WTC11 (cell line): ENCODE data around the gene NEMP2.

Experiments
- ATF3 ChIP-seq: sonication (generic); formaldehyde crosslinking; conservative IDR thresholded peaks from 2 replicates; pipeline ENCODE4 v1.8.1; 2022; ENCODE audit warnings: mild to moderate bottlenecking, missing genetic modification reagents
- CREB1 ChIP-seq: sonication (generic); formaldehyde crosslinking; IDR thresholded peaks from 2 replicates; pipeline ENCODE4 v1.8.0; 2023; ENCODE audit warnings: mild to moderate bottlenecking, missing genetic modification reagents
- ESRRA ChIP-seq: sonication (generic); formaldehyde crosslinking; IDR thresholded peaks from 2 replicates; pipeline ENCODE4 v1.8.1; 2022; ENCODE audit warnings: mild to moderate bottlenecking, missing genetic modification reagents, borderline replicate concordance
- FOXP1 ChIP-seq: sonication (generic); formaldehyde crosslinking; IDR thresholded peaks from 2 replicates; pipeline ENCODE4 v1.8.0; 2022; ENCODE audit warnings: missing genetic modification reagents, mild to moderate bottlenecking, moderate library complexity, borderline replicate concordance
- NR1H2 ChIP-seq: sonication (generic); formaldehyde crosslinking; IDR thresholded peaks from 2 replicates; pipeline ENCODE4 v1.9.0; 2021; ENCODE audit warnings: mild to moderate bottlenecking, moderate library complexity, missing genetic modification reagents
- SP1 ChIP-seq: sonication (generic); formaldehyde crosslinking; conservative IDR thresholded peaks from 2 replicates; pipeline ENCODE4 v1.8.1; 2022; ENCODE audit warnings: missing genetic modification reagents
- USF2 ChIP-seq: sonication (generic); formaldehyde crosslinking; IDR thresholded peaks from 2 replicates; pipeline ENCODE4 v1.8.1; 2023; ENCODE audit warnings: mild to moderate bottlenecking, missing genetic modification reagents, moderate library complexity
- ZNF512 ChIP-seq: sonication (generic); formaldehyde crosslinking; IDR thresholded peaks from 2 replicates; pipeline ENCODE4 v1.8.1; 2022; ENCODE audit warnings: missing genetic modification reagents, borderline replicate concordance
- TF ChIP-seq, protein P1 (sequence below): fragments of 200-600 bp; IDR thresholded peaks from 2 replicates; pipeline ENCODE4 v1.8.0; 2022; ENCODE audit warnings: antibody characterized with exemption
- TF ChIP-seq, protein P2 (sequence below): sonication (generic); formaldehyde crosslinking; IDR thresholded peaks from 2 replicates; pipeline ENCODE4 v1.8.0; 2022; ENCODE audit warnings: mild to moderate bottlenecking, missing genetic modification reagents
- TF ChIP-seq, protein P3 (sequence below): sonication (generic); formaldehyde crosslinking; IDR thresholded peaks from 2 replicates; pipeline ENCODE4 v1.8.1; 2022; ENCODE audit warnings: low read depth, mild to moderate bottlenecking, moderate library complexity, missing genetic modification reagents, borderline replicate concordance

DNA sequence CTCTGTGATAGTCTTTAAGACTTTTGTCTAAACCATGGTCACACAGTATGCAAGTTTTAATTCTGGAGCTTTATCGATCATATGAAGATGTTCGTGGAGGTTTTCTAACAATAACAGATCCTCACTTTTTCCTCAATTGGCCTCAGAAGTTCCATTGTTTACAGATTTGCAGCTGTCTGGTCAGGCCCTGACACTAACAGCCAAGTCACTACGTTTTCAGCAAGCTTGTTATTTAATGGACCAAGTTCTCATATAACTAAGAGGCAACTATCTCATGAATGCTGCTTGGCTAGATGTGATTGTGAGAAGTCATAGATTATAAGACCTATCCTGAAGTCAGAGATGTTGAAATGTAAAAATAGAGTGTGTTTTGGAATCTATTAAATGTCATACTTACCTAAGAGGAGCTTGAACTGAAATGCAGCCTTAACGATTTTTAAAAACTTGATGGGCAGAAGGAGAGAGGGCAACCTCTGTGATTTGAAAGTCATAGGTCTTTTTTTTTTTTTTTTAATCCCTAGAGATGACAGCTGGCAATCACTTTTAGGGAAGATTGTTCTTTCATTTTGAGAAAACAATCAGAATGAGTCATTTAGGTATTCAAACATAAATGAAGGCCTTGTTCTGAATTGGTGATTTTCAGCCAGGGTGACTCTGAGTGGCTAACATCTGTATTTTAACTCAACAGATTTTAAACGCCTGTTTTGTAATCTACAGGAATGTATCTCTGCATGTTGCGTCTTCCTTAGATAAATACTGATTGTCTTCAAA, 48.4 kb upstream of the NEMP2 start:
- TF ChIP-seq NR1H2 (CRISPR knock-in tag) (no peak), ESRRA (no peak), CREB1 (CRISPR knock-in tag) (no peak), USF2 (CRISPR knock-in tag) (no peak), ATF3 (CRISPR knock-in tag) (no peak), SP1 (CRISPR knock-in tag) (no peak), ZNF512 (CRISPR knock-in tag) (no peak), FOXP1 (CRISPR knock-in tag) (no peak)
- TF ChIP-seq, protein P1, sequence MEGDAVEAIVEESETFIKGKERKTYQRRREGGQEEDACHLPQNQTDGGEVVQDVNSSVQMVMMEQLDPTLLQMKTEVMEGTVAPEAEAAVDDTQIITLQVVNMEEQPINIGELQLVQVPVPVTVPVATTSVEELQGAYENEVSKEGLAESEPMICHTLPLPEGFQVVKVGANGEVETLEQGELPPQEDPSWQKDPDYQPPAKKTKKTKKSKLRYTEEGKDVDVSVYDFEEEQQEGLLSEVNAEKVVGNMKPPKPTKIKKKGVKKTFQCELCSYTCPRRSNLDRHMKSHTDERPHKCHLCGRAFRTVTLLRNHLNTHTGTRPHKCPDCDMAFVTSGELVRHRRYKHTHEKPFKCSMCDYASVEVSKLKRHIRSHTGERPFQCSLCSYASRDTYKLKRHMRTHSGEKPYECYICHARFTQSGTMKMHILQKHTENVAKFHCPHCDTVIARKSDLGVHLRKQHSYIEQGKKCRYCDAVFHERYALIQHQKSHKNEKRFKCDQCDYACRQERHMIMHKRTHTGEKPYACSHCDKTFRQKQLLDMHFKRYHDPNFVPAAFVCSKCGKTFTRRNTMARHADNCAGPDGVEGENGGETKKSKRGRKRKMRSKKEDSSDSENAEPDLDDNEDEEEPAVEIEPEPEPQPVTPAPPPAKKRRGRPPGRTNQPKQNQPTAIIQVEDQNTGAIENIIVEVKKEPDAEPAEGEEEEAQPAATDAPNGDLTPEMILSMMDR, result no peak
- TF ChIP-seq, protein P2, sequence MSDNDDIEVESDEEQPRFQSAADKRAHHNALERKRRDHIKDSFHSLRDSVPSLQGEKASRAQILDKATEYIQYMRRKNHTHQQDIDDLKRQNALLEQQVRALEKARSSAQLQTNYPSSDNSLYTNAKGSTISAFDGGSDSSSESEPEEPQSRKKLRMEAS (CRISPR knock-in tag), result no peak
- TF ChIP-seq, protein P3, sequence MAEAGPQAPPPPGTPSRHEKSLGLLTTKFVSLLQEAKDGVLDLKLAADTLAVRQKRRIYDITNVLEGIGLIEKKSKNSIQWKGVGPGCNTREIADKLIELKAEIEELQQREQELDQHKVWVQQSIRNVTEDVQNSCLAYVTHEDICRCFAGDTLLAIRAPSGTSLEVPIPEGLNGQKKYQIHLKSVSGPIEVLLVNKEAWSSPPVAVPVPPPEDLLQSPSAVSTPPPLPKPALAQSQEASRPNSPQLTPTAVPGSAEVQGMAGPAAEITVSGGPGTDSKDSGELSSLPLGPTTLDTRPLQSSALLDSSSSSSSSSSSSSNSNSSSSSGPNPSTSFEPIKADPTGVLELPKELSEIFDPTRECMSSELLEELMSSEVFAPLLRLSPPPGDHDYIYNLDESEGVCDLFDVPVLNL (CRISPR knock-in tag), result no peak
